ENCODE data around the gene MAPKAPK2.

The MAPKAPK2 gene

GRCh38 chr1:206723805-206724472, 39.2 kb downstream of the MAPKAPK2 start:
- no peak for DNase-seq

- peak; percentile 53 for DNase-seq
These were observed 40.6 kb downstream of the MAPKAPK2 start for GRCh38 chr1:206725109-206725963.

DNA sequence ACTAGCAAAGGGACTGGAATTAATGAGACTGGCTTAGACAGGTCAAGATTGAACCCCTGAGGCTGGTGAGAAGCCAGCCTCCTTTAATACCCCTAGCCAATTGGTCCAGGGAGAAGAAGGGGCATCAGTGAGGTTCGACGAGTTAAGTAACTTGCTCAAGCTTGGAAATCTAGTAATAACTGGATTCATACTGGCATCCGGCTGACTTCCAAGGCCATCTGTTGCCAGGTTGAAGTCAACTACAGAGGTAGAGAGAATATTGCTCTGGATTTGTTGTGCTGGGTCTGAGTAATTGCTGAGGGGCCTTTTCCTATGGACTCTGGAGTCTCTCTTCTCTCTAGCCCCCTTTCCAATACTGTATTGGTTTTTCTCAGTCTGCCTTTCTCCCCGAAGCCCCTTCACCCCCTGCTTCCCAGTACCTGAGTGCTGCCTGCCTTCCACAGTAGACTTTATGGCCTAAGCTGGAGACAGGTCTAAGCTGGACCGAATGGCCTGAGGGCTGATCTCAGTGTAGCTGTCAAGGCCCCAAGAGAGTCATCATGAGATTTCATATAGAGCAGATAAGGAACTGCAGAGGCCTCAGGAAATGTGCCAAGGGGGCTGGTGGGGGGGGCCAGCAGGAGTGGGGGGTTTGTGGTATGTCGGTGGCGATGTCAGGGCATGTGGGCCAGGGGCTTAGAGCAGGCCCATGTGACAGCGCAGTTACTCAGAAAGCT, 43.4 kb downstream of the MAPKAPK2 start:
- peak; percentile 14 for DNase-seq

GRCh38 chr1:206728697-206728987, 43.9 kb downstream of the MAPKAPK2 start:
- no peak for DNase-seq

DNA sequence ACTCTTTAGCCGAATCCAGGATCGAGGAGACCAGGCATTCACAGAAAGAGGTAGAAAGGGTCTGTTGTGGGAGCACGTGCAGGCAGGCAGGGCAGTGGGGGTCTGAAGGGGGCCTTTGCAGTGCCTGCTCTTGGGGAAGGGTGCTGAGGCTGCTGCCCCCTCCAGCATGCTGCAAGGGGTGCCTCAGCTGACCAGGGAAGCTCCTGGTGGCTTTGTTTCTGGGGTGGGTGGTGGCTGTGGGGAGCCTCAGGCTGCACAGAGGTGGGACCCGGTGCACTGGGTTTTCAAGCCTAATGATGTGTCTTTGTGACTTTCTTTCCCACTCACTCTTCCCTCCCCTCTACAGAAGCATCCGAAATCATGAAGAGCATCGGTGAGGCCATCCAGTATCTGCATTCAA, 44.3 kb downstream of the MAPKAPK2 start:
- no peak for DNase-seq

- no peak for DNase-seq
These were observed 44.8 kb downstream of the MAPKAPK2 start for GRCh38 chr1:206729507-206729906.

GRCh38 chr1:206732508-206732907, 47.8 kb downstream of the MAPKAPK2 start:
- no peak for DNase-seq

DNA sequence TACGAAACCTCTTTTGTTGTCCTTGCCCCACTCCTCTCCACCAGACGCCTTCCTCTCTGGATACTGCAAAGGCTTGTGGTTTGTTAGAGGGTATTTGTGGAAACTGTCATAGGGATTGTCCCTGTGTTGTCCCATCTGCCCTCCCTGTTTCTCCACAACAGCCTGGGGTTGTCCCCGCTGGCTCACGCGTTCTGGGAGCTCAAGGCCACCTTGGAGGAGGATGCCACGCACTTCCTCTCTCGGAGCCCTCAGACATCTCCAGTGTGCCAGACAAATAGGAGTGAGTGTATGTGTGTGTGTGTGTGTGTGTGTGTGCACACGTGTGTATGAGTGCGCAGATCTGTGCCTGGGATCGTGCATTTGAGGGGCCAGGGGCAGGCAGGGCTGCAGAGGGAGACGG, 48.3 kb downstream of the MAPKAPK2 start:
- no peak for DNase-seq

DNA sequence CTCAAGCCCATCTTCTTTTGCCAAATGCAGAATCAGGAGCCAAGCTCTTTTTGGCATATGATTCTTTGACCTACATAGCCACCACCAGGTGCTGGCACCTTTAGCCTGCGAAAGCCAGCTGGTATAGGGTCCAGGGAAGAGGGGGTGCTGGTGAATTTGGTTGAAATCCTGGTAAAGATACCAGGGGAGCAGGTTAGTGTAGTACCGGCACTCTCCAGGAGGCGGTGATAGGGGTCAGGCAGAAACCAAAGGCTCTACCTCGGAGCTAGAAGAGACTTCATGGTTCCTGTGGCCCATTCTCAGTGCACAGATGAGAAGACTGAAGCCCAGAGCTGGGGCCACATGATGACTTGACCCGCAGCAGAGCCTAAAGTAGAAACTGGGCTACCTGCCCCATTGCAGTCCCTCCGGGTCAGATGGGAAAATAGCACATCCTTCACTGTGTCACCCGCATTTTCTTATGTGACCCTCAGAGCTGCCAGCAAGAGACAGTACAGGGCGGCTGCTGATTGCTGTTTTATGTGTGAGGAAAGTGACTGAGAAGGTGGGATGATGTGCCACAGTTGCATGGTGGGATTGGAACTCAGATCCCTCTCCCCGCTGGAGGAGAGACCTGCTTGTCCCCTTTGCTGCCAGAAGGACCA, 49.9 kb downstream of the MAPKAPK2 start:
- DNase-seq = peak; percentile 44

- DNase-seq = no peak
These were observed 50.9 kb downstream of the MAPKAPK2 start for GRCh38 chr1:206735553-206736031.

DNA sequence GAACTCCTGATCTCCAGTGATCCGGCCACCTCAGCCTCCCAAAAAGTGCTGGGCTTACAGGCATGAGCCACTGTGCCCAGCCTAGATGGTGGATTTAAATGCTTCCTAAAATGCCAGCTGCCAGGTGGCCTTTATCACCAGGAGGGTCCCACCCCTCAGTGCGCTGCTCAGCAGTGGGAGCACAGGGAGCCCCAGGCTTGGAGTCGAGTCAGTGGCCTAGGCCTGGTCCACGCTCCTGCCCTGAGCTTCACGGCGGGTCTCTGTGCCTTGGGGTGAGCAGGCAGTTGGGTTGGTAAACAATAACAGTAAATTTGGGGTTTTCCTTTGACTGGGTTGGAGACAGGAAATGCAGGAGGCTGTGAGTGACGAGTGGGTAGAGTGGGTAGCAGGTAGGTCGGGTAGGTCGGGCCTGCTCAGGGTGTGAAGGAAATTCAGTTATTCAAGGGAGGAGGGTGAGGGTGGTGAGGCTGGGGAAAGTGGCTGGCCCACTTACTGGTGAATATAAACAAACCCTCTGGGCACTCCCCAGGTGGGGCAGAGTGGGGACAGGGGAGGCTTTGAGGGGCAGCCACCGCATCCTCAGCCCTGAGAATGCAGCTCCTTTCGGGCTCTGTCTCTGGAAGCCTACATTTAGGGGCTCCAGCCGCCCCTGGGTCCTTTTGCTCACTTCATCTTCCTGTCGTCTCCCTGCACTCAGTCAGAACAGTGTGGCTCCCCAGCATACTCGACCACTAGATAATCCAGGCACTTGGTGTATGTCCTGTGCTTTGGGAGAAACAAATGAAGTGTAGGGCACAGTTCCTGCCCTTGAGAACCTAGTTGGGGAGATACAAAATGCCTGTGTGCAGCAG, 52.4 kb downstream of the MAPKAPK2 start:
- DNase-seq = no peak

DNA sequence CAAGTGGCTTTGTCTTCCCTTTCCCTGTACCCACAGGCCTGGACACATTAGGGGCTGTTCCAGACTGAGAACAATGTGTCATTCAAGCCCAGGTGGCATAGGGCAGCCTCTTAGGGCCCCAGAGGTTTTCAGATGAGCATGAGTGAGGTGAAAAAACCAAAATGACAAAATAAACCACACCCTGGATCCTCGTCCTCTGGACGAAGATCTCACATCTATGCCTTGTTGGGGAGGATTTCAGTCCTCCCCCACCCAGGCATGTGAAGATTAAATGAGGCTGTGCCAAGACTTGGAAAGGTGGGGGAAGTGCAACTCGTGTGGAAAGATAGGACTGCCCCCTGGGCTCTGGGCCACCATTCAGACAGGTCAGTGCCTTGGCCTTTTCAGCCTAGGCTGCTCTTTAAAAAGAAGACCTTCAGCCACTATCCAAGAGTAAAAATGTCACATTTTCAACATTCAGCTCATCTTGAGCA, 53.1 kb downstream of the MAPKAPK2 start:
- no peak for DNase-seq

- no peak for DNase-seq
These were observed 54.0 kb downstream of the MAPKAPK2 start for GRCh38 chr1:206738370-206739366.

GRCh38 chr1:206739411-206740076, 54.8 kb downstream of the MAPKAPK2 start:
- no peak for DNase-seq

- DNase-seq = no peak
These were observed 56.5 kb downstream of the MAPKAPK2 start for GRCh38 chr1:206741142-206741701.

DNA sequence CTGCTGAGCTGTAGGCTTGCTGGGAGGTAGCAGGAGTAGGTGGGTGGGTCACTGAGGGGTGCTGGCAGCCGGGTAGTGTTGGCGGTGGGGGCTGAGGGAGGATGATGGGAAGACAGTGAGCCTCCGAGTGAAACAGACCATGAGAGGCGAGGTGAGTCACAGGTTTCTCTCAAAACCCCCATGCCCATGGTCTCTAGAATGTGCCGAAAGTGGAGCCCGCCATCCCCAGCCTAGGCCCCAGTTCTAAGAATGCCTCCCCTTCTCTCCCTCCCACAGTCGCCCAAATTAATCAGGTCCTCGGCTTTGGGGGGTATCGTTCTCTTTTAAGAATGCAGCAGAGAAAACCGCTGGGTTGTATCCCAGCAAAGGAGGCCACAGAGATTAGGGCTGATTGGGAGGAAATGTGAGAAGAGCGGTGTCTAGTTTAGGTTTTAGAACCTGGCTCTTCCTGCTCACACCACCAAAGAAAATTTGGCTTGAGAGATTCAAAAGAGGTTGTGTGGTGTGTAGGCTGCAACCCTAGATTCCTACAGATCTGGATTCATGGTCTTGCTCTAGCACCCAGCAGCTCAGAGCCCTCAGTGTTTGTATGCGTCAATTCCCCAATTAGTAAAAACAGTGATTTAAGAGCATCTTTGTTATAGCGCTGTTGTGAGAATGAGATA, 58.1 kb downstream of the MAPKAPK2 start:
- DNase-seq = no peak

DNA sequence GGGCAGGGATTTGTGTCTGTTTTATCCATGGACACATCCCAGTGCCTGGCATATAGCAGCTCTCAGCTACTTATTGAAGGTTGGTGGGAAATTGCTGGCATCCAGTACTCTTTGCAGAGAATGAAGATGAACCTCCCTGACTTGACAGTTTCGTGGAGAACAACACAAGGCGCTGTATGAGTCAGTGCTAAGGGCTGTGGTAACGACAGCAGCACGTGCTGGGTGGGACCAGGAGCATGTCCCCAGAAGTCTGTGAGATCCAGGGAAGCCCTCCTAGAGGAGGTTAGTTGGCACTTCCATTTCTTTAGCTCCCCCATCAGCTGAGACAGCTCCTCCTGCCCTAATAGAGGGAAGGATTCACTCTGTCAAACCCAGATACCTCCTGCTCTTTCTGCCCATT, 60.0 kb downstream of the MAPKAPK2 start:
- DNase-seq = no peak

GRCh38 chr1:206745301-206745700, 60.6 kb downstream of the MAPKAPK2 start:
- no peak for DNase-seq

DNA sequence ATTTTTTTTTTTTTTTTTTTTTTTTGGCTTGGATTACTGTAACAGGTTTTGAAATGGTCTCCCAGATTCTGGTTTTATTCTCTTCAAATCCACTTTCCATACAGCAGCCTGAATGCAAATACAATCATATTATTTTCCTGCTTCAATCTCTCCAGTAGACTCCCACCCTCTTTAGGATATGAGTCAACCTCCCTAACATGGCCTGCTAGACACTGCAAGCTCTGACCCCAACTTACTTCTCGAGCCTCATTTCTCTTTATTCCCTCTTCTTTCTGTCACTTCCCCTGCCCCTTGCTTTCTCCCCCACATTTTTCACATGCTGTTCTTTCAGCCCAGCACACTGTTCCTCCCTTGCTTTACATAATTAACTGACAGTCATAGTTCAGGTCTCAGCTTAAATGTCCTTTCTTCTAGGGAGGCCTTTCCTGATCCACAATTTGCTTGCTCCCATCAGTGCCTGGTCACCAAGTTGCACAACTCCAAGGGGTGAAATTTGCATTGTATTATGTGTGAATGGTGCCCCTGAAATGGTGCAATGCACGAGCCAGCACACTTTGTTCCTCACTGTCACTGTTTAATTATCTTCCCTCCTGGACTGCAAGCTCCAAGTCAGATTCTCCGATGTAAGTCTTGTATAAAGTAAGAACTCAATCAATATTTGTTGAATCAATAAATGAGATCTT, 63.8 kb downstream of the MAPKAPK2 start:
- no peak for DNase-seq

Measured in NCI-H1694 treated with DMSO at 0.1 percent for 48 hours (cell line).